SK-N-SH (cell line): ENCODE measurements around the gene CSPG4. TPM values are rescaled to one million over a fixed set of nuclear protein-coding genes. Genes with fewer than 3 reads are reported as not detected.

Experiments used
- CTCF ChIA-PET: fragments of 300-600, 350-600 bp; formaldehyde crosslinking; extraction: SDS; loops from one replicate; lab custom pipeline; 2021; lab: Yijun Ruan, JAX
- POLR2A ChIA-PET: fragments of 350-600 bp; sonication (Branson Sonifier 250); formaldehyde crosslinking; extraction: SDS; loops from one replicate; lab custom pipeline; 2020; ENCODE audit warnings: antibody characterized with exemption, inconsistent platforms; lab: Yijun Ruan, JAX
- DNase-seq: peaks from one replicate; pipeline ENCODE4 v3.0.0; 2012
- H2AFZ ChIP-seq: fragments of 200-600 bp; sonication (generic); 2 replicates; pipeline ENCODE4 v1.8.1; 2016; ENCODE audit warnings: antibody characterized with exemption, mild to moderate bottlenecking, low read depth
- H3F3A ChIP-seq: fragments of 200-600 bp; sonication (generic); replicated peaks from 2 replicates; pipeline ENCODE3; 2016; ENCODE audit warnings: antibody characterized with exemption, mild to moderate bottlenecking; ENCODE audit not compliant: insufficient read depth
- H3K27ac ChIP-seq, 2 experiments: fragments of 200-500 bp in 1 of 2; fragments of 200-600 bp in 1 of 2; sonication (Bioruptor generic) in 1 of 2; sonication (generic), shearing (Covaris generic) in 1 of 2; 2 replicates each; pipeline versions ENCODE4 v1.5.1 to v1.6.1; 2014 to 2016; ENCODE audit warnings: low read depth in 2 of 2, inconsistent platforms in 1 of 2, low read length in 1 of 2, mild to moderate bottlenecking in 1 of 2, mixed read lengths in 1 of 2
- H3K27me3 ChIP-seq: fragments of 200-600 bp; sonication (generic), shearing (Covaris generic); 2 replicates; pipeline ENCODE4 v1.6.1; 2016; ENCODE audit warnings: mixed run types; ENCODE audit not compliant: insufficient read depth
- H3K36me3 ChIP-seq, 2 experiments: fragments of 200-500 bp in 1 of 2; fragments of 200-600 bp in 1 of 2; sonication (Bioruptor generic) in 1 of 2; sonication (generic) in 1 of 2; replicated peaks in 1 of 2; 2 replicates each; pipeline versions ENCODE3 to v1.5.1; 2014 to 2016; ENCODE audit warnings: low read length in 1 of 2, mild to moderate bottlenecking in 1 of 2; ENCODE audit not compliant: insufficient read depth in 2 of 2, control insufficient read depth in 1 of 2
- H3K4me1 ChIP-seq, 2 experiments: fragments of 200-500 bp in 1 of 2; fragments of 200-600 bp in 1 of 2; sonication (Bioruptor generic) in 1 of 2; sonication (generic), shearing (Covaris generic) in 1 of 2; 2 replicates each; pipeline versions ENCODE4 v1.5.1 to v1.6.1; 2014 to 2016; ENCODE audit warnings: low read depth in 1 of 2, low read length in 1 of 2, mixed run types in 1 of 2; ENCODE audit not compliant: insufficient read depth in 2 of 2, control insufficient read depth in 1 of 2
- H3K4me2 ChIP-seq: fragments of 200-600 bp; sonication (generic), shearing (Covaris generic); 2 replicates; pipeline ENCODE4 v1.6.1; 2017; ENCODE audit warnings: mixed run types
- H3K4me3 ChIP-seq, 2 experiments: fragments of 200-500 bp in 1 of 2; fragments of 200-600 bp in 1 of 2; sonication (Bioruptor generic) in 1 of 2; sonication (generic), shearing (Covaris generic) in 1 of 2; 2 replicates each; pipeline versions ENCODE4 v1.5.1 to v1.8.1; 2014 to 2016; ENCODE audit warnings: low read depth in 2 of 2, inconsistent platforms in 1 of 2, low read length in 1 of 2, mild to moderate bottlenecking in 1 of 2, mixed read lengths in 1 of 2, moderate library complexity in 1 of 2
- H3K79me2 ChIP-seq: fragments of 200-600 bp; sonication (generic); 2 replicates; pipeline ENCODE4 v1.8.1; 2017; ENCODE audit warnings: mild to moderate bottlenecking; ENCODE audit not compliant: insufficient read depth
- H3K9ac ChIP-seq: fragments of 200-600 bp; sonication (generic); 2 replicates; pipeline ENCODE4 v1.6.1; 2017; ENCODE audit warnings: mixed run types
- H3K9me2 ChIP-seq: fragments of 200-600 bp; sonication (generic); 2 replicates; pipeline ENCODE4 v1.6.1; 2017; ENCODE audit warnings: mixed run types
- H3K9me3 ChIP-seq: fragments of 200-600 bp; sonication (generic); 2 replicates; pipeline ENCODE4 v1.6.1; 2017; ENCODE audit warnings: mixed run types, mild to moderate bottlenecking, moderate library complexity
- H4K20me1 ChIP-seq: fragments of 200-600 bp; sonication (generic); 2 replicates; pipeline ENCODE4 v1.6.1; 2017; ENCODE audit warnings: mild to moderate bottlenecking, mixed run types; ENCODE audit not compliant: insufficient read depth
- ELF1 ChIP-seq: IDR thresholded peaks from 2 replicates; pipeline ENCODE4 v1.4.0; 2012
- EP300 ChIP-seq, 2 experiments: IDR thresholded peaks; 2 replicates each; pipeline versions ENCODE4 v1.4.0 to v1.6.1; 2012; ENCODE audit warnings: borderline replicate concordance in 1 of 2, low read depth in 1 of 2, low read length in 1 of 2
- EZH2phosphoT487 ChIP-seq: fragments of 200-600 bp; sonication (generic); IDR thresholded peaks from 2 replicates; pipeline ENCODE4 v1.6.1; 2017; ENCODE audit warnings: low read depth, mixed run types, mild to moderate bottlenecking, antibody characterized with exemption, moderate library complexity, borderline replicate concordance
- FOSL2 ChIP-seq: IDR thresholded peaks from 2 replicates; pipeline ENCODE4 v1.4.0; 2012; ENCODE audit warnings: low read depth, mild to moderate bottlenecking, moderate library complexity, borderline replicate concordance
- FOXJ3 ChIP-seq: sonication (generic); formaldehyde crosslinking; IDR thresholded peaks from 2 replicates; pipeline ENCODE4 v1.5.1; 2020; ENCODE audit warnings: mild to moderate bottlenecking, missing genetic modification reagents
- FOXM1 ChIP-seq: IDR thresholded peaks from 2 replicates; pipeline ENCODE4 v1.4.0; 2012; ENCODE audit warnings: low read depth, mild to moderate bottlenecking
- GATA2 ChIP-seq: sonication (generic); formaldehyde crosslinking; IDR thresholded peaks from 2 replicates; pipeline ENCODE4 v1.5.0; 2020; ENCODE audit warnings: mild to moderate bottlenecking, missing genetic modification reagents
- JUND ChIP-seq: IDR thresholded peaks from 2 replicates; pipeline ENCODE4 v1.4.0; 2012
- MAX ChIP-seq: IDR thresholded peaks from 2 replicates; pipeline ENCODE4 v1.4.0; 2012; ENCODE audit warnings: low read depth
- MXI1 ChIP-seq: IDR thresholded peaks from 2 replicates; pipeline ENCODE4 v1.6.1; 2012; ENCODE audit warnings: mild to moderate bottlenecking, low read depth, low read length, improper control_type of control experiment
- NRF1 ChIP-seq: IDR thresholded peaks from 2 replicates; pipeline ENCODE4 v1.6.1; 2012; ENCODE audit warnings: low read depth, mild to moderate bottlenecking, low read length
- PBX3 ChIP-seq: IDR thresholded peaks from 2 replicates; pipeline ENCODE4; 2012
- POLR2AphosphoS5 ChIP-seq: IDR thresholded peaks from 2 replicates; pipeline ENCODE4 v1.6.1; 2012; ENCODE audit warnings: low read depth, low read length
- RCOR1 ChIP-seq: fragments of 150-350 bp; IDR thresholded peaks from 2 replicates; pipeline ENCODE4 v1.6.1; 2017; ENCODE audit warnings: antibody characterized with exemption, low read length
- SIN3A ChIP-seq: IDR thresholded peaks from 2 replicates; pipeline ENCODE4 v1.6.1; 2012; ENCODE audit warnings: low read depth, mild to moderate bottlenecking, low read length, moderate library complexity, borderline replicate concordance
- SMC3 ChIP-seq: IDR thresholded peaks from 2 replicates; pipeline ENCODE4 v1.6.1; 2012; ENCODE audit warnings: low read depth, low read length, improper control_type of control experiment
- TAF1 ChIP-seq: IDR thresholded peaks from 2 replicates; pipeline ENCODE4 v1.6.1; 2012; ENCODE audit warnings: low read depth, mild to moderate bottlenecking, low read length, moderate library complexity, borderline replicate concordance
- TCF12 ChIP-seq: IDR thresholded peaks from 2 replicates; pipeline ENCODE4 v1.4.0; 2012
- USF1 ChIP-seq: IDR thresholded peaks from 2 replicates; pipeline ENCODE4 v1.4.0; 2012; ENCODE audit warnings: low read depth, borderline replicate concordance
- USF2 ChIP-seq: fragments of 150-350 bp; IDR thresholded peaks from 2 replicates; pipeline ENCODE4 v1.6.1; 2017; ENCODE audit warnings: antibody characterized with exemption, low read length, low read depth, borderline replicate concordance
- ZBTB33 ChIP-seq: IDR thresholded peaks from 2 replicates; pipeline ENCODE4 v1.4.0; 2012; ENCODE audit warnings: low read depth, borderline replicate concordance
- WGBS: methylation state at CpG from one replicate; pipeline ENCODE4 v1.1.6; 2017; ENCODE audit warnings: low lambda C conversion rate; 5-methylcytosine and 5-hydroxymethylcytosine counted together
- polyA plus RNA-seq, 3 experiments: library from polyadenylated mRNA; depleted of rRNA; stranded (reverse); fragments of >200 nt; gene quantifications; 2 replicates each; pipeline ENCODE4 v1.2.3, GENCODE V29; 2012

The CSPG4 gene
- polyA plus RNA-seq, 1 of the 3 experiments (the other 2 are of a cell fraction) = 0.35 TPM

- TF ChIP-seq FOXM1 = no peak
- TF ChIP-seq ZBTB33 = no peak
- no peak for TF ChIP-seq USF2
- no peak for TF ChIP-seq ELF1
Observed at GRCh38 chr15:75721923-75722870, 9.5 kb upstream of the CSPG4 start (continued).

GRCh38 chr15:75721480-75721922, 8.9 kb upstream of the CSPG4 start:
- peaks cover 31% of the 10 kb centered on the region for H3F3A ChIP-seq
- peak; percentile 19 for DNase-seq
- no peak for TF ChIP-seq USF1
- no peak for TF ChIP-seq EZH2phosphoT487
- no peak for TF ChIP-seq RCOR1
- TF ChIP-seq MAX = no peak
- no peak for TF ChIP-seq MXI1
- no peak for TF ChIP-seq EP300 (IDR thresholded peaks at IDR 0.05; ENCODE audit: borderline replicate concordance in 1 of 2, low read depth in 1 of 2, low read length in 1 of 2)
- no peak for TF ChIP-seq FOXJ3 (CRISPR knock-in tag)
- no peak for TF ChIP-seq ZBTB33
- no peak for TF ChIP-seq NRF1
- TF ChIP-seq TAF1 = no peak
- TF ChIP-seq FOSL2 = no peak
- no peak for TF ChIP-seq SMC3
- TF ChIP-seq JUND = no peak
- no peak for TF ChIP-seq GATA2 (CRISPR knock-in tag)
- no peak for TF ChIP-seq SIN3A
- TF ChIP-seq TCF12 = no peak
- TF ChIP-seq POLR2AphosphoS5 = no peak
- TF ChIP-seq PBX3 = no peak

More at GRCh38 chr15:75721480-75721922, 8.9 kb upstream of the CSPG4 start:
- H3K4me1 ChIP-seq = peaks cover 5 to 18% of the 10 kb centered on the region in 2 experiments; a peak in 2 of 4 replicates
- H3K36me3 ChIP-seq = no peaks in the 10 kb centered on the region
- H3K9me2 ChIP-seq = no peaks in the 10 kb centered on the region
- no peak overlapping the region for H3K9ac ChIP-seq
- POLR2A ChIA-PET = no interaction called here
- H3K27ac ChIP-seq = no peak overlapping the region
- H3K27me3 ChIP-seq = no peaks in the 10 kb centered on the region
- no peaks in the 10 kb centered on the region for H3K79me2 ChIP-seq
- WGBS = 97% methylated on average over 12 of the region's 12 CpGs
- no peak overlapping the region for H3K4me2 ChIP-seq
- H3K4me3 ChIP-seq = no peak overlapping the region
- CTCF ChIA-PET = interaction anchor here (1.0 to 1.4 kb wide), 3 partner anchors 11 to 35 kb away, joined by 3 to 9 read pairs (median 4); no protein-coding TSS in a partner anchor
- H2AFZ ChIP-seq = no peak overlapping the region
- H3K9me3 ChIP-seq = no peaks in the 10 kb centered on the region
- no peaks in the 10 kb centered on the region for H4K20me1 ChIP-seq
